WTC11 (cell line): ENCODE data around the gene RBFA. TPM values are rescaled to one million over a fixed set of nuclear protein-coding genes. Genes with fewer than 3 reads are reported as not detected.
A peak's percentile ranks its signal among the peaks of the same experiment; 100 is the strongest.

Experiments
- ATAC-seq: fragments of 200-7000 bp; cut with Tn5 transposase; 2 replicates; pipeline ENCODE4 v1.10.0; 2021; ENCODE audit warnings: mild to moderate bottlenecking, moderate library complexity
- CTCF ChIA-PET: fragments of 300-600 bp; sonication (Branson Sonifier 250); formaldehyde crosslinking; loops from one replicate; lab custom pipeline; 2021; ENCODE audit warnings: antibody characterized with exemption; lab: Charles Lee
- POLR2A ChIA-PET: fragments of 350-600 bp; sonication (Branson Sonifier 250); formaldehyde crosslinking; loops from one replicate; lab custom pipeline; 2021; ENCODE audit warnings: antibody characterized with exemption; lab: Charles Lee
- DNase-seq: peaks from one replicate; pipeline ENCODE4 v3.0.0; 2021; ENCODE audit warnings: low spot score
- H3K27ac Mint-ChIP-seq: 2 replicates; pipeline ENCODE4 v1.8.0; 2021; ENCODE audit warnings: mixed read lengths
- H3K27me3 Mint-ChIP-seq: 2 replicates; pipeline ENCODE4 v1.8.0; 2021; ENCODE audit warnings: low read depth, mild to moderate bottlenecking, moderate library complexity, mixed read lengths
- H3K36me3 Mint-ChIP-seq: 2 replicates; pipeline ENCODE4 v1.8.0; 2021; ENCODE audit warnings: mixed read lengths
- H3K4me1 Mint-ChIP-seq: 2 replicates; pipeline ENCODE4 v1.8.0; 2022; ENCODE audit warnings: mixed read lengths
- H3K4me3 Mint-ChIP-seq: 2 replicates; pipeline ENCODE4 v1.8.0; 2021; ENCODE audit warnings: mild to moderate bottlenecking, moderate library complexity, mixed read lengths
- H3K9me3 Mint-ChIP-seq: 2 replicates; pipeline ENCODE4 v1.8.0; 2021; ENCODE audit warnings: mixed read lengths
- CTCF ChIP-seq: fragments of 200-600 bp; IDR thresholded peaks from 2 replicates; pipeline ENCODE4 v1.8.0; 2022; ENCODE audit warnings: antibody characterized with exemption
- FOXP1 ChIP-seq: sonication (generic); formaldehyde crosslinking; IDR thresholded peaks from 2 replicates; pipeline ENCODE4 v1.8.0; 2022; ENCODE audit warnings: missing genetic modification reagents, mild to moderate bottlenecking, moderate library complexity, borderline replicate concordance
- FOXP4 ChIP-seq: sonication (generic); formaldehyde crosslinking; IDR thresholded peaks from 2 replicates; pipeline ENCODE4 v1.8.0; 2022; ENCODE audit warnings: mild to moderate bottlenecking, missing genetic modification reagents
- HMGXB4 ChIP-seq: sonication (generic); formaldehyde crosslinking; IDR thresholded peaks from 2 replicates; pipeline ENCODE4 v1.8.1; 2023; ENCODE audit warnings: mild to moderate bottlenecking, moderate library complexity, missing genetic modification reagents
- IRF1 ChIP-seq: sonication (generic); formaldehyde crosslinking; IDR thresholded peaks from 2 replicates; pipeline ENCODE4 v1.8.0; 2023; ENCODE audit warnings: missing genetic modification reagents
- IRF2 ChIP-seq: sonication (generic); formaldehyde crosslinking; IDR thresholded peaks from 2 replicates; pipeline ENCODE4 v1.8.0; 2022; ENCODE audit warnings: low read depth, missing genetic modification reagents, borderline replicate concordance
- JUN ChIP-seq: sonication (generic); formaldehyde crosslinking; IDR thresholded peaks from 2 replicates; pipeline ENCODE4 v1.8.0; 2023; ENCODE audit warnings: mild to moderate bottlenecking, missing genetic modification reagents
- MAX ChIP-seq: sonication (generic); formaldehyde crosslinking; IDR thresholded peaks from 2 replicates; pipeline ENCODE4 v1.8.0; 2022; ENCODE audit warnings: mild to moderate bottlenecking, missing genetic modification reagents
- MYBL2 ChIP-seq: sonication (generic); formaldehyde crosslinking; IDR thresholded peaks from 2 replicates; pipeline ENCODE4 v1.8.1; 2023; ENCODE audit warnings: mild to moderate bottlenecking, moderate library complexity, missing genetic modification reagents
- NR1H2 ChIP-seq: sonication (generic); formaldehyde crosslinking; IDR thresholded peaks from 2 replicates; pipeline ENCODE4 v1.9.0; 2021; ENCODE audit warnings: mild to moderate bottlenecking, moderate library complexity, missing genetic modification reagents
- NR3C1 ChIP-seq: sonication (generic); formaldehyde crosslinking; conservative IDR thresholded peaks from 2 replicates; pipeline ENCODE4 v1.8.1; 2023; ENCODE audit warnings: low read depth, mild to moderate bottlenecking, missing genetic modification reagents
- STAT6 ChIP-seq: sonication (generic); formaldehyde crosslinking; conservative IDR thresholded peaks from 2 replicates; pipeline ENCODE4 v1.8.1; 2023; ENCODE audit warnings: mild to moderate bottlenecking, low read depth, missing genetic modification reagents, moderate library complexity
- TP53 ChIP-seq: sonication (generic); formaldehyde crosslinking; IDR thresholded peaks from 2 replicates; pipeline ENCODE4 v1.8.1; 2023; ENCODE audit warnings: mild to moderate bottlenecking, missing genetic modification reagents
- ZBTB21 ChIP-seq: sonication (generic); formaldehyde crosslinking; IDR thresholded peaks from 2 replicates; pipeline ENCODE4 v1.8.1; 2023; ENCODE audit warnings: mild to moderate bottlenecking, missing genetic modification reagents, borderline replicate concordance
- ZNF138 ChIP-seq: sonication (generic); formaldehyde crosslinking; conservative IDR thresholded peaks from 2 replicates; pipeline ENCODE4 v1.8.1; 2022; ENCODE audit warnings: mild to moderate bottlenecking, moderate library complexity, missing genetic modification reagents
- ZNF416 ChIP-seq: fragments of 250-450 bp; sonication (Bioruptor Pico); IDR thresholded peaks from 2 replicates; pipeline ENCODE4 v1.9.0; 2021; ENCODE audit warnings: mild to moderate bottlenecking, inconsistent platforms
- total RNA-seq: library from RNA; stranded (reverse); gene quantifications from 3 replicates; pipeline ENCODE4 v1.2.3, GENCODE V29; 2021

Gene RBFA
- total RNA-seq, 1 experiment from 2014 or later, result 37.1 TPM

GRCh38 chr18:79986726-79987125 lies 47.5 kb upstream of the RBFA start (continued):
- no peak for TF ChIP-seq IRF2 (CRISPR knock-in tag)

GRCh38 chr18:79987566-79987965 lies 46.7 kb upstream of the RBFA start:
- Mint-ChIP-seq H3K9me3 (no peaks in the 10 kb centered on the region), H3K27ac (peak overlapping the region; percentile 63), H3K36me3 (peaks cover 20% of the 10 kb centered on the region), H3K4me3 (peak overlapping the region; percentile 87), H3K4me1 (peaks cover 24% of the 10 kb centered on the region), H3K27me3 (no peaks in the 10 kb centered on the region)
- TF ChIP-seq IRF1 (CRISPR knock-in tag) (no peak), TP53 (CRISPR knock-in tag) (no peak), NR3C1 (CRISPR knock-in tag) (no peak), CTCF (no peak), HMGXB4 (no peak)
- ATAC-seq (no peak), DNase-seq (no peak)
- ChIA-PET CTCF (interaction anchor here (2.5 kb wide), 1 partner anchor 54 kb away, joined by 5 read pairs; no protein-coding TSS in a partner anchor), POLR2A (interaction anchor here (1.4 kb wide), 1 partner anchor 20 kb away, joined by 5 read pairs; no protein-coding TSS in a partner anchor)

- ChIA-PET CTCF (interaction anchor here (2.5 kb wide), 1 partner anchor 54 kb away, joined by 5 read pairs; no protein-coding TSS in a partner anchor), POLR2A (interaction anchor here (1.4 kb wide), 1 partner anchor 20 kb away, joined by 5 read pairs; no protein-coding TSS in a partner anchor)
- H3K4me1 Mint-ChIP-seq, result peaks cover 28% of the 10 kb centered on the region
- H3K36me3 Mint-ChIP-seq, result peaks cover 20% of the 10 kb centered on the region
- H3K27me3 Mint-ChIP-seq, result no peaks in the 10 kb centered on the region
- H3K9me3 Mint-ChIP-seq, result no peaks in the 10 kb centered on the region
- H3K27ac Mint-ChIP-seq, result no peak overlapping the region
- ATAC-seq (peak; percentile 60), DNase-seq (peak; percentile 67)
- peak overlapping the region; percentile 87 for H3K4me3 Mint-ChIP-seq
- TF ChIP-seq JUN (CRISPR knock-in tag) (peak; percentile 23; the same call in 1 of the 2 replicates), STAT6 (CRISPR knock-in tag) (peak; percentile 77; the same call in 1 of the 2 replicates), MYBL2 (CRISPR knock-in tag) (peak; percentile 85), ZBTB21 (peak; percentile 44; the same call in 1 of the 2 replicates), ZNF416 (CRISPR knock-in tag) (0 out of 2 replicates have a peak, but pooled peaks have one; percentile 14), MAX (CRISPR knock-in tag) (peak; percentile 66; the same call in 1 of the 2 replicates), NR1H2 (CRISPR knock-in tag) (peak; percentile 40; the same call in 1 of the 2 replicates), HMGXB4 (peak; percentile 88; the same call in 1 of the 2 replicates), TP53 (CRISPR knock-in tag) (peak; percentile 79; the same call in 1 of the 2 replicates), CTCF (no peak), FOXP4 (CRISPR knock-in tag) (peak; percentile 78), IRF2 (CRISPR knock-in tag) (no peak), FOXP1 (peak; percentile 83; the same call in 1 of the 2 replicates), ZNF138 (CRISPR knock-in tag) (0 out of 2 replicates have a peak, but pooled peaks have one; percentile 78)
Observed at GRCh38 chr18:79988071-79988450, 46.2 kb upstream of the RBFA start.
